ENCODE data around the gene PIP4K2B. TPM values are rescaled to one million over a fixed set of nuclear protein-coding genes. Genes with fewer than 3 reads are reported as not detected.

PIP4K2B gene
- total and polyA plus RNA-seq, 9 of the 15 experiments (the other 6 are each of a cell fraction or from before 2014, with no cell fraction given): 3.7 to 29.9 (median 23.0) TPM

DNA sequence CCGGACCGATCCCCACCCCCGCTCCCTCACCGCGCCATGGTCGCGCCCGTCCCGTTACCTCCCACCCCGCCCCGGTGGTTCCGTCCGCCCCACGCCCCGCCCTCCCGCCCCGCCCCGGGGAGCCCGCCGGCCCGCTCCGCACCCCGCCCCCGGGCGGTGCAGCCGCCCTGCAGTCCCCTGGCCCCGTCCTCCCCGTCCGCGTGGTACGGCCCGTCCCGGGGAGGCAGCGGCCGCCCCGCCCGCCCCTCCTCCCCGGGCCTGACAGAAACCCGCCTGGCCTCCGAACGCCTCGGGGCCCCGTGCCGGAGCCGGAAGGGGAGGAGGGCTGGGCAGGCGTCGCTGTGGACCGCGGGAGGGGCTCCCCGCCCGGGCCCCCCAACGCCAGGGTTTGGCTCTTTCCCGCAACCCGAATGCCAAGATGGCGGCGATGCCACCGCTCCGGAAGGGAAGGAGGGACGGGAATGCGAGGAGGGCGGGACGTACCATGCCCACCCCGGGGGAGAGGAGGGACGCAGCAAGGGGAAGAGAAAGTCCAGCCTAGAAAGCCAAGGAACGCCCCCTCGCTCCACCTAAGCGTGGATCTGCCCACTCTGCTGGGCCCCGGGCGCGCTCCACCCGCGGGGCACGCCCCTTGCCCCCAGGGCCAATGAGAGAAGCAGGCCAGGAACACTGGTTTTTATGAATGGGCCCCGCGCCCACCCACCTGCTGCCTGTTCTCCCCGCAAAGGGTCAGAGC, at the start of gene PIP4K2B (continued):
- no peak for TF ChIP-seq E4F1 (CRISPR knock-in tag; IDR thresholded peaks at IDR 0.05; ENCODE audit: borderline replicate concordance)
- TF ChIP-seq CBFA2T3 (IDR thresholded peaks at IDR 0.05): no peak
- TF ChIP-seq, protein P1, sequence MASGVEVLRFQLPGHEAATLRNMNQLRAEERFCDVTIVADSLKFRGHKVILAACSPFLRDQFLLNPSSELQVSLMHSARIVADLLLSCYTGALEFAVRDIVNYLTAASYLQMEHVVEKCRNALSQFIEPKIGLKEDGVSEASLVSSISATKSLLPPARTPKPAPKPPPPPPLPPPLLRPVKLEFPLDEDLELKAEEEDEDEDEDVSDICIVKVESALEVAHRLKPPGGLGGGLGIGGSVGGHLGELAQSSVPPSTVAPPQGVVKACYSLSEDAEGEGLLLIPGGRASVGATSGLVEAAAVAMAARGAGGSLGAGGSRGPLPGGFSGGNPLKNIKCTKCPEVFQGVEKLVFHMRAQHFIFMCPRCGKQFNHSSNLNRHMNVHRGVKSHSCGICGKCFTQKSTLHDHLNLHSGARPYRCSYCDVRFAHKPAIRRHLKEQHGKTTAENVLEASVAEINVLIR (CRISPR knock-in tag; IDR thresholded peaks at IDR 0.05): no peak
- TF ChIP-seq NR3C1 (CRISPR knock-in tag; IDR thresholded peaks at IDR 0.05): no peak
- peak; percentile 65; the same call in 1 of the 2 replicates for TF ChIP-seq ZFPM2 (CRISPR knock-in tag; IDR thresholded peaks at IDR 0.05)
- peak; percentile 92 for TF ChIP-seq NEUROD1 (IDR thresholded peaks at IDR 0.05; ENCODE audit: borderline replicate concordance, low read depth, low read length, partially characterized antibody)
- 0 out of 2 replicates have a peak, but pooled peaks have one; percentile 34 for TF ChIP-seq PML (IDR thresholded peaks at IDR 0.05; ENCODE audit: low read length)
- TF ChIP-seq HDAC2 (IDR thresholded peaks at IDR 0.05): peak; percentile 37; the same call in 1 of the 2 replicates
- no peak for TF ChIP-seq SFPQ (IDR thresholded peaks at IDR 0.05; ENCODE audit: low read depth, low read length)
- 0 out of 2 replicates have a peak, but pooled peaks have one; percentile 54 for TF ChIP-seq ELF2 (CRISPR knock-in tag; IDR thresholded peaks at IDR 0.05)
- peak; percentile 85 for TF ChIP-seq CXXC5 (CRISPR knock-in tag; IDR thresholded peaks at IDR 0.05)
- no peak for TF ChIP-seq ZNF764 (CRISPR knock-in tag; IDR thresholded peaks at IDR 0.05; ENCODE audit: low read depth)
- no peak for TF ChIP-seq ZNF589 (CRISPR knock-in tag; IDR thresholded peaks at IDR 0.05; ENCODE audit: low read depth)
- TF ChIP-seq, protein P2, sequence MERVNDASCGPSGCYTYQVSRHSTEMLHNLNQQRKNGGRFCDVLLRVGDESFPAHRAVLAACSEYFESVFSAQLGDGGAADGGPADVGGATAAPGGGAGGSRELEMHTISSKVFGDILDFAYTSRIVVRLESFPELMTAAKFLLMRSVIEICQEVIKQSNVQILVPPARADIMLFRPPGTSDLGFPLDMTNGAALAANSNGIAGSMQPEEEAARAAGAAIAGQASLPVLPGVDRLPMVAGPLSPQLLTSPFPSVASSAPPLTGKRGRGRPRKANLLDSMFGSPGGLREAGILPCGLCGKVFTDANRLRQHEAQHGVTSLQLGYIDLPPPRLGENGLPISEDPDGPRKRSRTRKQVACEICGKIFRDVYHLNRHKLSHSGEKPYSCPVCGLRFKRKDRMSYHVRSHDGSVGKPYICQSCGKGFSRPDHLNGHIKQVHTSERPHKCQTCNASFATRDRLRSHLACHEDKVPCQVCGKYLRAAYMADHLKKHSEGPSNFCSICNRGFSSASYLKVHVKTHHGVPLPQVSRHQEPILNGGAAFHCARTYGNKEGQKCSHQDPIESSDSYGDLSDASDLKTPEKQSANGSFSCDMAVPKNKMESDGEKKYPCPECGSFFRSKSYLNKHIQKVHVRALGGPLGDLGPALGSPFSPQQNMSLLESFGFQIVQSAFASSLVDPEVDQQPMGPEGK (CRISPR knock-in tag; IDR thresholded peaks at IDR 0.05; ENCODE audit: borderline replicate concordance): no peak
- peak; percentile 82 for TF ChIP-seq SUPT5H (IDR thresholded peaks at IDR 0.05)
- no peak for TF ChIP-seq PRPF4 (IDR thresholded peaks at IDR 0.05; ENCODE audit: insufficient read depth, low read depth, low read length, poor library complexity, severe bottlenecking)
- 0 out of 2 replicates have a peak, but pooled peaks have one; percentile 26 for TF ChIP-seq HIVEP1 (CRISPR knock-in tag; IDR thresholded peaks at IDR 0.05)
- no peak for TF ChIP-seq ESRRA (IDR thresholded peaks at IDR 0.05; ENCODE audit: borderline replicate concordance, low read depth)
- no peak for TF ChIP-seq ZKSCAN8 (CRISPR knock-in tag; IDR thresholded peaks at IDR 0.05)
- no peak for TF ChIP-seq LEF1 (IDR thresholded peaks at IDR 0.05)
